GM12878 (cell line): ENCODE measurements around the gene CCDC88C. TPM values are rescaled to one million over a fixed set of nuclear protein-coding genes. Genes with fewer than 3 reads are reported as not detected.

ENCODE experiments used
- BACH1 ChIP-seq: fragments of 450-650 bp; IDR thresholded peaks from 2 replicates; pipeline ENCODE4 v1.6.1; 2017; ENCODE audit warnings: mild to moderate bottlenecking, borderline replicate concordance
- BCL3 ChIP-seq: IDR thresholded peaks from 2 replicates; pipeline ENCODE4 v1.6.1; 2011; ENCODE audit warnings: borderline replicate concordance, low read depth, mild to moderate bottlenecking, moderate library complexity, low read length; ENCODE audit not compliant: insufficient read depth, poor library complexity, severe bottlenecking
- CREM ChIP-seq: IDR thresholded peaks from 2 replicates; pipeline ENCODE4 v1.6.1; 2014; ENCODE audit warnings: antibody characterized with exemption, low read depth
- DPF2 ChIP-seq: fragments of 450-650 bp; IDR thresholded peaks from 2 replicates; pipeline ENCODE4 v1.6.1; 2017; ENCODE audit warnings: mild to moderate bottlenecking
- EP300 ChIP-seq, 2 experiments: fragments of 150-350 bp in 1 of 2; IDR thresholded peaks; 2 replicates each; pipeline ENCODE4 v1.6.1; 2011 to 2012; ENCODE audit warnings: low read depth in 2 of 2, low read length in 2 of 2, borderline replicate concordance in 1 of 2, improper control_type of control experiment in 1 of 2, inconsistent platforms in 1 of 2; ENCODE audit not compliant: control insufficient read depth in 1 of 2
- EZH2 ChIP-seq: IDR thresholded peaks from 2 replicates; pipeline ENCODE4 v1.6.1; 2012; ENCODE audit warnings: low read depth, mild to moderate bottlenecking, control low read depth, inconsistent platforms, low read length, borderline replicate concordance; ENCODE audit not compliant: control insufficient read depth
- HDAC2 ChIP-seq: fragments of 200-600 bp; sonication (generic); IDR thresholded peaks from 2 replicates; pipeline ENCODE4 v1.6.1; 2017
- IKZF2 ChIP-seq, 2 experiments: fragments of 450-650 bp; IDR thresholded peaks; 2 replicates each; pipeline ENCODE4 v1.6.1; 2017; ENCODE audit warnings: mild to moderate bottlenecking in 2 of 2, moderate library complexity in 2 of 2
- IRF5 ChIP-seq: fragments of 450-650 bp; IDR thresholded peaks from 2 replicates; pipeline ENCODE4 v1.6.1; 2017; ENCODE audit warnings: borderline replicate concordance
- MYC ChIP-seq: IDR thresholded peaks from 2 replicates; pipeline ENCODE4 v1.6.1; 2011; ENCODE audit warnings: mild to moderate bottlenecking, low read length, moderate library complexity, inconsistent platforms; ENCODE audit not compliant: insufficient read depth, insufficient replicate concordance, insufficient read length, severe bottlenecking
- NFYB ChIP-seq: IDR thresholded peaks from 2 replicates; pipeline ENCODE4 v1.6.1; 2011; ENCODE audit warnings: low read depth, mild to moderate bottlenecking, low read length, improper control_type of control experiment, moderate library complexity; ENCODE audit not compliant: insufficient read depth
- NKRF ChIP-seq: fragments of 450-650 bp; conservative IDR thresholded peaks from 2 replicates; pipeline ENCODE4 v1.6.1; 2017; ENCODE audit warnings: mild to moderate bottlenecking, moderate library complexity
- PAX5 ChIP-seq: IDR thresholded peaks from 2 replicates; pipeline ENCODE4 v1.6.1; 2011; ENCODE audit warnings: low read depth, low read length, borderline replicate concordance
- PBX3 ChIP-seq: IDR thresholded peaks from 2 replicates; pipeline ENCODE4 v1.6.1; 2011; ENCODE audit warnings: mild to moderate bottlenecking, low read depth, low read length, moderate library complexity; ENCODE audit not compliant: insufficient replicate concordance
- PML ChIP-seq: IDR thresholded peaks from 2 replicates; pipeline ENCODE4 v1.6.1; 2012; ENCODE audit warnings: low read length, inconsistent platforms
- RELA ChIP-seq: fragments of 450-650 bp; IDR thresholded peaks from 2 replicates; pipeline ENCODE4 v1.8.0; 2014; ENCODE audit warnings: borderline replicate concordance; ENCODE audit not compliant: partially characterized antibody
- RELB ChIP-seq: fragments of 450-650 bp; IDR thresholded peaks from 2 replicates; pipeline ENCODE4 v1.6.1; 2017; ENCODE audit warnings: low read depth, mild to moderate bottlenecking, moderate library complexity
- SIN3A ChIP-seq: IDR thresholded peaks from 2 replicates; pipeline ENCODE4 v1.6.1; 2012; ENCODE audit warnings: low read depth, low read length, improper control_type of control experiment
- TCF3 ChIP-seq: IDR thresholded peaks from 2 replicates; pipeline ENCODE4 v1.6.1; 2012; ENCODE audit warnings: low read depth, mild to moderate bottlenecking, low read length, borderline replicate concordance; ENCODE audit not compliant: insufficient read depth
- ZNF24 ChIP-seq: fragments of 450-650 bp; IDR thresholded peaks from 2 replicates; pipeline ENCODE4 v1.6.1; 2017; ENCODE audit warnings: antibody characterized with exemption, mild to moderate bottlenecking
- polyA plus RNA-seq, 11 experiments: library from polyadenylated mRNA; depleted of rRNA in 4 of 11; unstranded in 6 of 11; stranded (reverse) in 5 of 11; fragments of >200 nt; fragmentation: Nextera tagmentation in 4 of 11; fragmentation: Illumina TruSeq in 1 of 11; extraction: Ambion mirVana in 4 of 11; extraction: Trizol in 1 of 11; gene quantifications; 1 replicate in 1 of 11; 2 replicates in 10 of 11; pipeline versions ENCODE4 v1.2.1 to v1.2.3, GENCODE V29; 2011 to 2016; ENCODE audit warnings: inconsistent platforms in 2 of 11, missing spikeins in 2 of 11, low read depth in 1 of 11
- total RNA-seq, 4 experiments: library from RNA; depleted of rRNA in 3 of 4; stranded (reverse); fragments of >200 nt in 3 of 4; fragmentation: Illumina TruSeq in 1 of 4; extraction: Trizol in 1 of 4; gene quantifications; 2 replicates each; pipeline versions ENCODE4 v1.2.1 to v1.2.3, GENCODE V29; 2013 to 2021

Gene CCDC88C
- total and polyA plus RNA-seq, 10 of the 15 experiments (the other 5 are each of a cell fraction or from before 2014, with no cell fraction given) = 4.0 to 79.6 (median 36.6) TPM

- TF ChIP-seq IRF5 (no peak), ZNF24 (peak; percentile 18; the same call in 1 of the 2 replicates), MYC (peak; percentile 94), BCL3 (peak; percentile 84), EP300 (IDR thresholded peaks at IDR 0.05; ENCODE audit: borderline replicate concordance in 1 of 2, control insufficient read depth in 1 of 2, low read depth in 2 of 2, low read length in 2 of 2) (peak; percentile 96 to 99), EZH2 (no peak), SIN3A (peak; percentile 55; the same call in 1 of the 2 replicates), IKZF2 (IDR thresholded peaks at IDR 0.05) (peak; percentile 96 to 97), RELB (peak; percentile 89), HDAC2 (no peak), CREM (peak; percentile 85), RELA (no peak), PAX5 (peak; percentile 57), DPF2 (peak; percentile 93), BACH1 (peak; percentile 17; the same call in 1 of the 2 replicates), NKRF (peak; percentile 36; the same call in 1 of the 2 replicates), TCF3 (peak; percentile 71; the same call in 1 of the 2 replicates), NFYB (0 out of 2 replicates have a peak, but pooled peaks have one; percentile 33), PBX3 (peak; percentile 69), PML (no peak)
These were observed 53.7 kb downstream of the CCDC88C start (continued) for GRCh38 chr14:91363776-91364523.
